M059J (cell line): ENCODE measurements around the gene RAD21L1. TPM values are rescaled to one million over a fixed set of nuclear protein-coding genes. Genes with fewer than 3 reads are reported as not detected.

ENCODE experiments used
- DNase-seq: peaks from one replicate; pipeline ENCODE4 v3.0.0-alpha.2; 2012; ENCODE audit warnings: low read depth
- total RNA-seq: library from RNA; depleted of rRNA; stranded (reverse); fragments of >200 nt; shearing (Covaris generic); gene quantifications from 2 replicates; pipeline ENCODE4 v1.2.3, GENCODE V29; 2014; rRNA removed

Gene RAD21L1
- total RNA-seq, 1 experiment from 2014 or later: 0.39 TPM

- no peak for DNase-seq
These were observed 69.6 kb downstream of the RAD21L1 start for GRCh38 chr20:1295276-1295930.

GRCh38 chr20:1296117-1296610 is 70.3 kb downstream of the RAD21L1 start:
- no peak for DNase-seq

- DNase-seq: no peak
These were observed 71.1 kb downstream of the RAD21L1 start for GRCh38 chr20:1296922-1297321.

GRCh38 chr20:1297486-1297885 is 71.6 kb downstream of the RAD21L1 start:
- DNase-seq: no peak

GRCh38 chr20:1298166-1298565 is 72.3 kb downstream of the RAD21L1 start:
- DNase-seq: no peak

- no peak for DNase-seq
These were observed 73.2 kb downstream of the RAD21L1 start for GRCh38 chr20:1298888-1299511.

- DNase-seq: peak; percentile 23
These were observed 73.7 kb downstream of the RAD21L1 start for GRCh38 chr20:1299522-1299921.

- no peak for DNase-seq
These were observed 74.4 kb downstream of the RAD21L1 start for GRCh38 chr20:1300083-1300840.

- peak; percentile 84 for DNase-seq
These were observed 75.2 kb downstream of the RAD21L1 start for GRCh38 chr20:1301031-1301529.

GRCh38 chr20:1302685-1303541 is 77.1 kb downstream of the RAD21L1 start:
- peak; percentile 93 for DNase-seq

- DNase-seq: no peak
These were observed 79.1 kb downstream of the RAD21L1 start for GRCh38 chr20:1304710-1305515.

Other genes starting within 250 kb of the RAD21L1 start
- gene RSPO4, start 223.7 kb upstream of the RAD21L1 start, total RNA-seq: not detected in 2 replicates
- gene PSMF1, start 107.4 kb upstream of the RAD21L1 start, total RNA-seq: 196 and 292 TPM in 2 replicates
- gene TMEM74B, start 41.1 kb upstream of the RAD21L1 start, total RNA-seq: 0.34 TPM in 2 replicates
- not detected in 2 replicates for gene C20orf202, start 22.6 kb upstream of the RAD21L1 start, total RNA-seq
- gene SNPH, start 40.2 kb downstream of the RAD21L1 start, total RNA-seq: 4.0 and 9.9 TPM in 2 replicates
- 3.4 and 3.7 TPM in 2 replicates for gene SDCBP2, start 103.1 kb downstream of the RAD21L1 start, total RNA-seq
- 387 and 462 TPM in 2 replicates for gene FKBP1A, start 167.0 kb downstream of the RAD21L1 start, total RNA-seq
- 69.2 and 85.5 TPM in 2 replicates for gene NSFL1C, start 240.8 kb downstream of the RAD21L1 start, total RNA-seq